ENCODE results near the gene WDR62.

WDR62 gene

GRCh38 chr19:36054733-36055686 lies at the start of gene WDR62:
Gene WDR62 (plus strand): TSS chr19:36054897. CDS start chr19:36054972, 75 bp downstream.
- DNase-seq, result peak; percentile 97

- no peak for DNase-seq
These were observed 47.7 kb upstream of the WDR62 start for GRCh38 chr19:36006955-36007354.

GRCh38 chr19:36008336-36008978 lies 46.2 kb upstream of the WDR62 start, which contains the start of gene SYNE4:
Gene SYNE4 (minus strand): TSS chr19:36008813. CDS start chr19:36008681, 132 bp downstream.
- DNase-seq, result no peak

GRCh38 chr19:36009220-36009619 lies 45.5 kb upstream of the WDR62 start:
- DNase-seq, result peak; percentile 77

- DNase-seq, result no peak
These were observed 44.9 kb upstream of the WDR62 start for GRCh38 chr19:36009633-36010379.

GRCh38 chr19:36010402-36010801 lies 44.3 kb upstream of the WDR62 start:
- DNase-seq, result no peak

GRCh38 chr19:36013280-36014011 lies 41.3 kb upstream of the WDR62 start:
- DNase-seq, result no peak

GRCh38 chr19:36014012-36014924 lies 40.4 kb upstream of the WDR62 start, which contains the start of gene ALKBH6:
Gene ALKBH6 (minus strand): TSS chr19:36014213. CDS start chr19:36013397, 816 bp downstream.
- DNase-seq, result peak; percentile 100

- DNase-seq, result no peak
These were observed 35.5 kb upstream of the WDR62 start for GRCh38 chr19:36019061-36019670.

- no peak for DNase-seq
These were observed 31.3 kb upstream of the WDR62 start for GRCh38 chr19:36023432-36023831.

- DNase-seq, result no peak
These were observed 29.2 kb upstream of the WDR62 start for GRCh38 chr19:36025541-36025940.

- no peak for DNase-seq
These were observed 28.4 kb upstream of the WDR62 start for GRCh38 chr19:36026091-36026876.

GRCh38 chr19:36027696-36028095 lies 27.0 kb upstream of the WDR62 start:
- no peak for DNase-seq

- no peak for DNase-seq
These were observed 26.2 kb upstream of the WDR62 start for GRCh38 chr19:36028313-36029041.

GRCh38 chr19:36030264-36031148 lies 24.2 kb upstream of the WDR62 start:
- DNase-seq, result no peak

GRCh38 chr19:36031308-36031707 lies 23.4 kb upstream of the WDR62 start:
- DNase-seq, result no peak

GRCh38 chr19:36032251-36033104 lies 22.2 kb upstream of the WDR62 start, which contains the start of gene CLIP3:
Gene CLIP3 (minus strand): TSS chr19:36032873. CDS start chr19:36032357, 516 bp downstream.
- peak; percentile 44 for DNase-seq
